Sigmoid colon (tissue), 4 donors: Measurements from ENCODE around the gene ELF1.

Experiments
- CTCF ChIP-seq, 4 experiments: fragments of 450-650 bp in 3 of 4; fragments of 200-600 bp in 1 of 4; IDR thresholded peaks; one replicate each; pipeline ENCODE4 v1.5.1; 2016 to 2019; ENCODE audit warnings: antibody characterized with exemption in 4 of 4, mild to moderate bottlenecking in 3 of 4, moderate library complexity in 2 of 4
- POLR2AphosphoS5 ChIP-seq, 4 donors: sonication (generic); formaldehyde crosslinking; IDR thresholded peaks; one replicate each; pipeline ENCODE4 v1.6.1; 2017; ENCODE audit warnings: antibody characterized with exemption in 4 of 4

GRCh38 chr13:41002606-41003005 lies 16.5 kb downstream of the ELF1 start:
- TF ChIP-seq CTCF (IDR thresholded peaks at IDR 0.05) (no peak), POLR2AphosphoS5 (IDR thresholded peaks at IDR 0.05) (no peak)
